ELR (cell line): ENCODE measurements around the gene MUCL3.
"Not testable (repeated sequence)": the region's sequence is repeated elsewhere in the genome, so short reads cannot be mapped to it uniquely, and the experiment has no call there.

Source experiments
- DNase-seq: peaks from one replicate; pipeline ENCODE4 v3.0.0-alpha.2; 2015; ENCODE audit warnings: low read depth

The MUCL3 gene

DNA sequence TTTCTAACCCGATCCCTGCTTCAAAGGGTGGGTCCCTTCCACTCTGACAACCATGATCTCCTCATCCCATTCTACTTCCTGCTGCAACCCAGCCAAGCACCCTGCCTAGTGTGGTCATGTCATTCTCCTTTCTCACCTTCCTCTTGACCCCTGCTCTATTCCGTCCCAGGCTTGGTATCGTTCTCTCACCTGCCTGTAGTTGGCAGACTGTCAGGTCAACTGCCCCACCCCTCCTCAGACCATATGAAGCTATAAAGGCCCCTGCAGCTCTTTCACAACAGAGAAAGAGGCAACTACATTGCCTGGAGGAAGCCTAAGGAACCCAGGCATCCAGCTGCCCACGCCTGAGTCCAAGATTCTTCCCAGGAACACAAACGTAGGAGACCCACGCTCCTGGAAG is 42.7 kb downstream of the MUCL3 start, which contains the start of gene MUC21:
MUC21 (plus strand) TSS at position 280 of the 400 bp plus-strand sequence. CDS start 241 bp downstream, outside the sequence.
- DNase-seq: no peak

DNA sequence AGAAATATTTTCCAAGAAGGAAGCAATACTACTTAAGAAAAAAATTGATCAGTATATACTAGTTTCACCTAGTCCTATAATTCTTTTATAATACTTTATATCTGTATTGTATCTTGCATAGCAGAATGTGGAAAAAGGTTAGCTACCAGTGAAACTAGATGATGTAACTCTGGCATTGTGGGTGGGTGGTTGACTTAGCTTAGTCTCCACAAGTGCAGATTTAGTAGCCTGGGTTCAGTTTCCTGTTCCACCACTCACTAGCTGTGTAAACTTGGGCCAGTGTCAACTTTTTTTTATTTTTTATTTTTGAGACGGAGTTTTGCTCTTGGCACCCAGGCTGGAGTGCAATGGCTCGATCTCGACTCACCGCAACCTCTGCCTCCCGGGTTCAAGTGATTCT is 44.7 kb downstream of the MUCL3 start:
- DNase-seq: no peak

DNA sequence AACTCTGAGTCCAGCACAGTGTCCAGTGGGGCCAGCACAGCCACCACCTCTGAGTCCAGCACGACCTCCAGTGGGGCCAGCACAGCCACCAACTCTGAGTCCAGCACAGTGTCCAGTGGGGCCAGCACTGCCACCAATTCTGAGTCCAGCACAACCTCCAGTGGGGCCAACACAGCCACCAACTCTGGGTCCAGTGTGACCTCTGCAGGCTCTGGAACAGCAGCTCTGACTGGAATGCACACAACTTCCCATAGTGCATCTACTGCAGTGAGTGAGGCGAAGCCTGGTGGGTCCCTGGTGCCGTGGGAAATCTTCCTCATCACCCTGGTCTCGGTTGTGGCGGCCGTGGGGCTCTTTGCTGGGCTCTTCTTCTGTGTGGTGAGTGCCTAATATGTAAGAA is 46.5 kb downstream of the MUCL3 start:
- no peak for DNase-seq

DNA sequence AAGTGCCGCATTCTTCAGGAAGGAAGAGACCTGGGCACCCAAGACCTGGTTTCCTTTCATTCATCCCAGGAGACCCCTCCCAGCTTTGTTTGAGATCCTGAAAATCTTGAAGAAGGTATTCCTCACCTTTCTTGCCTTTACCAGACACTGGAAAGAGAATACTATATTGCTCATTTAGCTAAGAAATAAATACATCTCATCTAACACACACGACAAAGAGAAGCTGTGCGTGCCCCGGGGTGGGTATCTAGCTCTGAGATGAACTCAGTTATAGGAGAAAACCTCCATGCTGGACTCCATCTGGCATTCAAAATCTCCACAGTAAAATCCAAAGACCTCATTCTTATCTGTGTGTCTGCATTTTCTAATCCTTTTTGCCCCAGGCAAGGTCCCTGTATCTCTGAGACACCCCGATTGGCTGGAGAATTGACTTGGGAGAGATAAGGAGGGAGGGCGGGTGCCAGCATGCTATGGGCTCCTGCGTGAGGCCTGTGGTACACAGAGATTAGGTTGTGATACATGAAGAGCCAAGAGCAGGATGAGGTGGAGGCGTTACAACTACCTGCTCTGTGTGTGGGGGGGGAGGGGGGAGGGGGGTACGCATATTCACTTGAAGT is 47.5 kb downstream of the MUCL3 start:
- DNase-seq: no peak

DNA sequence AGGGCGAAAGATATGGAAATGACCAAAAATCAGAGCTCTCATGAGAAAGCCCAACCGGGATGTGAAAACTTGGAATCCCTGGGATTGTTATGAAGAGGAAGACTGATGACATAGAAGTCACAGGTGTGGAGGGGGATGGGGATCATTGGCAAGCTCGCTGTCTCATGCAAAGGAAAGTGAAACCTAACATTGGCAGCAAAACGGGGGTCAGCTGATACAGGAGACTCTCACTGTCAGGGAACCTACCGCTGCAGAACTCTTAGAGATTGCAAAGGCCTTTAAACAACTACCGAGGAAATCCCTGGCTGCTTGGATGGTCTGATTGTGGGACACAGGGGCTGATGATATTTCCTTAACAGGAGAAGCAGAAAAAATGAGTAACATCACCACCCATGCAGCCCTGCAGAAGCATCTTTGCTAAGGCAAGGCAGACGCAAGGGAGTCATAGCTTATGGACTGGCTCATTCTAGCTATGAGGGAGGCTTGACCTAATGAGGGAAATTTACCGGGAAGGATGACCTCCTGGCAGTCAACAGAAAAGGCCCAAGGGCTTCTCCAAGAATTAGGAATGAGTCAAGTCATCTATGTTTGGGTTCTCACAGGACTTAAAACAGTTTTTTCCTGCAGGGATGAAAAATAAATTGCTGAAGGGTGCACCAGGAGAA is 49.8 kb downstream of the MUCL3 start:
- DNase-seq: peak; percentile 13

DNA sequence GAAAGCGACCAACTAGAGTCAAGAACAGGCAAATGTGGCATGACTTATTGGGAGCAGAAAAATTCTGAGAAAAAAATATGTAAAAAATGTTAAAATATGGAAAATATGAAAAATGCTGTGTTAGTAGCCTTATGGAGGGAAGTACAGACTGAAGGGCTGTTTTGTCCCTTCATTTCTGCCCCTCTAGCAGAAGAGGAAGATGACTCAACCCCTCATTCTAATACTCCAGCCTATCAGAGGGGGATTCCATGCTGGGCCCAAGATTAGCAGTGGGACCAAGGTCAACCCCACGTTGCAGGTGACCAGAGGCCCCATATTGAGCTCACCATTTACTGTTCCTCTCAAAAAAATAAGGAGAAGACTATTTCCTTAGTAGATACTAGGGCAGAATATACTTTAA is 51.1 kb downstream of the MUCL3 start:
- DNase-seq: no peak

DNA sequence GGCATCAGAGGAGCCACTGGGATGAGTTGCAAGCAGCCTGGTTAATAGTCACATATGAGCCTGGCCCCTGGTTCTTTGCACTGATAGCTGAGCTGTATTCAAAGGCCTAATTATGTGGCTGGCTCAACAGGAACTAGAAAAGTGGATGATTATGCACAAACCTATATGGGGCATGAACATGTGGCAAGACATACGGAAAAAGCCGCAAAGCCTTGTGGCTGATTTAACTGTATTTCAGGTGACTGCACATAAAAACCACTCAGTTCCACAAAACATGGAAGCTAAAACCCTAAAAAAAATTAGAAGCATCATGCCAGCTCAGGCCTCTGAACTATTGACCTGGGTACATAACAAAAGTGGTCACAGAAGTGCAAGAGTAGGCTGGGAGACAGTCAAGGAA is 56.5 kb downstream of the MUCL3 start:
- DNase-seq: no peak

DNA sequence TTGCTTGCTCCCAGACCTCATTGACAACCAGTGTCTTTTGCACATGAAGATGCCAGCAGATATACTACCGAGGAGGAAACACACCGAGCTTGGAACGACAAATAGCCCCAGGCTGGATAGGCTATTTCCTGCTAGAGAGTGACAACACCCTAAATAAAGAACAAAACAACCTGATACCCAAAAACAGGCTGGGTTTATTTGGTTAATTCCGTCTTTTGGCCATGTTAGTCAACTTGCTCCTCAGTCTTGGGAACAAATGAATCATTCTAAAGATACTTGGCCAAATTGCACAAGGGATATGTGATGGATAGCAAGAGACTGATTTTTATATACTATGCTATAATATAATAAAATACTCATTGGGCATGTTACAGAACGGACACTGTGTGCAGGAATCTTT is 58.0 kb downstream of the MUCL3 start:
- DNase-seq: no peak

DNA sequence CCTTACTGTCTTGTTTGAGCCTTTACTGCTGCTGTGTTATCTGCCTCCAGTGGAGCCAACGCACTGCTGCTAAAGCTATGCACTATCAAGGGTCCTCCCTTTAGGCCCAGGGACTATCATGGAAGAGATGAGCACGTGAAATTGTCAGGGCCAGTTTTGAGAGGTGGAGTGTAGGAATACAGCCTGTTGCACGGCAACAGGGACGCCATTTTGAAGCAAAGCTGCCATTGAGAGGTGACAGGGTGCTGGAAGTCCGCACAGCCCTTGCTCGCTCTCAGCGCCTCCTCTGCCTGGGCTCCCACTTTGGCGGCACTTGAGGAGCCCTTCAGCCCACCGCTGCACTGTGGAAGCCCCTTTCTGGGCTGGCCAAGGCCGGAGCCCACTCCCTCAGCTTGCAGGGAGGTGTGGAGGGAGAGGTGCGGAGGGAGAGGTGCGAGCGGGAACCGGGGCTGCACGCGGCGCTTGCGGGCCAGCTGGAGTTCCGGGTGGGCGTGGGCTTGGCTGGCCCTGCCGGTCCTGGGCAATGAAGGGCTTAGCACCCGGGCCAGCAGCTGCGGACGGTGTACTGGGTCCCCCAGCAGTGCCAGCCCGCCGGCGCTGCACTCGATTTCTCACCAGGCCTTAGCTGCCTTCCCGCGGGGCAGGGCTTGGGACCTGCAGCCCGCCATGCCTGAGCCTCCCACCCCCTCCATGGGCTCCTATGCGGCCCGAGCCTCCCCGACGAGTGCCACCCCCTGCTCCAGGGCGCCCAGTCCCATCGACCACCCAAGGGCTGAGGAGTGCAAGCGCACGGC is 59.5 kb downstream of the MUCL3 start:
- not testable (repeated sequence) for DNase-seq

DNA sequence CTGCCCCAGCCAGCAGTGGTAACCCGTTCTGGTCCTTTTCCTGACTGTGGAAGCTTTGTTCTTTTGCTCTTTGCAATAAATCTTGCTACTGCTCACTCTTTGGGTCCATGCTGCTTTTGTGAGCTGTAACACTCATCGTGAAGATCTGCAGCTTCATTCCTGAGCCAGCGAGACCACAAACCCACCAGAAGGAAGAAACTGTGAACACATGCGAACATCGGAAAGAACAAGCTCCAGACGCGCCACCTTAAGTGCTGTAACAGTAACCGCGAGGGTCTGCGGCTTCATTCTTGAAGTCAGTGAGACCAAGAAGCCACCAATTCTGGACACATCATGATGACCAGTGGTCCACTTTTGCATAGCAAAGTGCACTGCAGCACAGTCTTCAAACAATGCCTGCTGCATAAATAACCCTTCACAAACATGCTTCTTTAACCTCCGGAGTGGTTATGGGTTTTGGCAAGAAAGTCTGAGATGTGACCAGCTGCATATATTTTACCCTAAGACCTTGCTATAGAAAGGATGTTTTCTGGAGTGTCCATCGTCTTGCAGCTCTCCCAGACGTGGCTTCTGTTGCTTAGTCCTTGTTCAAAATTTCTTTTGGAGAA is 60.6 kb downstream of the MUCL3 start:
- DNase-seq: no peak

DNA sequence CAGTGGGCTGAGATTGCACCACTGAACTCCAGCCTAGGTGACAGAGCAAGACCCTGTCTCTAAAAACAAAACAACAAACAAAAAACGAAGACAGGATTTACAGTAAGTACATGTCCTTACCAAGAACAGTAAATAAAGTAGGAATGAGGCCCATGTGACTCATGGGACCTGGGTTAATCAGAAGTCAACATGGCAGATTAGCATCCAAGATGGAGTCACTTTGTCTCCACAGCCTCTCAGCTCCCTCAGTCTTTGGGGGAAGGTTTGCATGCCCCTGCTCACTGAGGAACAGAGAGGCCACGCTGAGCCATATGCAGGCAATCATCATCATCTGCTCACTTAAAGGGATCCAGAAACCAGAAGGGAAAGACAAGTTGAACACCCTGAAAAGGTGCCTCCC is 61.7 kb downstream of the MUCL3 start:
- DNase-seq: peak; percentile 6
